VCaP (cell line): Measurements from ENCODE around the gene URB1.

Experiments used
- H3K27ac ChIP-seq: fragments of 450-650 bp; 2 replicates; pipeline ENCODE4 v1.5.1; 2017
- CTCF ChIP-seq: fragments of 450-650 bp; conservative IDR thresholded peaks from 2 replicates; pipeline ENCODE4 v1.5.1; 2017; ENCODE audit warnings: mild to moderate bottlenecking, moderate library complexity

The URB1 gene

GRCh38 chr21:32306021-32306780 is 86.6 kb downstream of the URB1 start:
- H3K27ac ChIP-seq = no peak overlapping the region
- TF ChIP-seq CTCF = peak; percentile 27; the same call in 1 of the 2 replicates

- TF ChIP-seq CTCF = no peak
- H3K27ac ChIP-seq = no peak overlapping the region
Measured at GRCh38 chr21:32304998-32305397, 87.8 kb downstream of the URB1 start.

GRCh38 chr21:32303385-32303784 is 89.4 kb downstream of the URB1 start:
- H3K27ac ChIP-seq = no peak overlapping the region
- TF ChIP-seq CTCF = no peak

- no peak for TF ChIP-seq CTCF
- H3K27ac ChIP-seq = no peak overlapping the region
Measured at GRCh38 chr21:32302560-32302959, 90.3 kb downstream of the URB1 start.

GRCh38 chr21:32301596-32301995 is 91.2 kb downstream of the URB1 start:
- H3K27ac ChIP-seq = no peak overlapping the region
- TF ChIP-seq CTCF = no peak

- H3K27ac ChIP-seq = no peak overlapping the region
- TF ChIP-seq CTCF = no peak
Measured at GRCh38 chr21:32300117-32300681, 92.6 kb downstream of the URB1 start.

GRCh38 chr21:32299695-32300094 is 93.1 kb downstream of the URB1 start:
- H3K27ac ChIP-seq = no peak overlapping the region
- no peak for TF ChIP-seq CTCF
